Dendritic cell treated with granulocyte-macrophage colony-stimulating factor and Interleukin-4, amounts not matched to agents 40 ng/mL and 50 ng/mL, for 4 days (primary cell): ENCODE results near the gene MICAL3.
A peak's percentile ranks its signal among the peaks of the same experiment; 100 is the strongest.

Experiments
- H3K27ac Mint-ChIP-seq: one replicate; pipeline ENCODE4 v1.8.0; 2022; ENCODE audit warnings: mild to moderate bottlenecking, mixed read lengths
- H3K27me3 Mint-ChIP-seq: one replicate; pipeline ENCODE4 v1.8.0; 2022; ENCODE audit warnings: mild to moderate bottlenecking, mixed read lengths
- H3K36me3 Mint-ChIP-seq: one replicate; pipeline ENCODE4 v1.8.0; 2022; ENCODE audit warnings: low read depth, mixed read lengths
- H3K4me1 Mint-ChIP-seq: one replicate; pipeline ENCODE4 v1.8.0; 2022; ENCODE audit warnings: low read depth, mixed read lengths
- H3K4me3 Mint-ChIP-seq: one replicate; pipeline ENCODE4 v1.8.0; 2022; ENCODE audit warnings: mild to moderate bottlenecking, moderate library complexity, mixed read lengths
- H3K9me3 Mint-ChIP-seq: one replicate; pipeline ENCODE4 v1.8.0; 2022; ENCODE audit warnings: mixed read lengths
- intact Hi-C: fragments of 100-400 bp; cut with micrococcal nuclease; formaldehyde crosslinking; loops from one replicate; pipeline ENCODE4 v1.15.0; 2022

The MICAL3 gene

DNA sequence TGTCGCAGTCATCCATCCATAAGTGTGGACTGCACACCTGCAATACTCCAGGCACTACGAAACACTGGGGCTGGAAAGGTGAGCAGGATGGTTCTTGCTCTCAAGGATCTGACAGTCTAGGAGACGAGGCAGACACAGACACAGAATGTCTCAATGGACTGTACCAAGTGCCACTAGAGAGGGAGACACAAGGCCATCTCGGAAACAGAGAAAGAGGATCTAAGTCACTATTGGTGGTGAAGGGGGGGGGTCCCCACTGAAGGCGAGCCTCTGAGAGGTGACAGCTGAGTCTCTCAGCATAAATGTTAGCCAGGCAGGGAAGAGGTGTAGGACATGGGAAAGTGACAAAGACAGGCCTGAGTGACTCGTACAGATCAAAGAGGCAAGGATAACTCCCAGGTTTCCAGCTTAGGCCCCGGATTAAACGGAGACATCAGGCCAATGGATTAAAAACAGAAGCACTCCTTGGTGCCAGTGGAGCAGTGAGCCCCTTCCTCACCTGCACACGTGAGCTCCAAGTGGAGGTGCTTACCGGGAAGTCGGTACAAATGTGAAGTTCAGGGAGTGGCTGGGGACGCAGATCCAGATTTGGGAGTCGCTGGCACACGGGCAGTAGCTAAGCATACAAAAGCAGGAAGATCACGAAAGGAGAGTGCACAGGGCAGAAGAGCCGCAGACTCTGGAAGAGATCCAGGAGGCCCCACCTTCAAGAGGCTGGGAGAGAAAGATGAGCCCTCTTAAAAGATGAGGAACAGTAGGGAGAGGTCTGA lies 117.2 kb downstream of the MICAL3 start:
- Mint-ChIP-seq H3K9me3 (no peaks in the 10 kb centered on the region), H3K4me1 (no peaks in the 10 kb centered on the region)
- intact Hi-C loops: no loop called here

DNA sequence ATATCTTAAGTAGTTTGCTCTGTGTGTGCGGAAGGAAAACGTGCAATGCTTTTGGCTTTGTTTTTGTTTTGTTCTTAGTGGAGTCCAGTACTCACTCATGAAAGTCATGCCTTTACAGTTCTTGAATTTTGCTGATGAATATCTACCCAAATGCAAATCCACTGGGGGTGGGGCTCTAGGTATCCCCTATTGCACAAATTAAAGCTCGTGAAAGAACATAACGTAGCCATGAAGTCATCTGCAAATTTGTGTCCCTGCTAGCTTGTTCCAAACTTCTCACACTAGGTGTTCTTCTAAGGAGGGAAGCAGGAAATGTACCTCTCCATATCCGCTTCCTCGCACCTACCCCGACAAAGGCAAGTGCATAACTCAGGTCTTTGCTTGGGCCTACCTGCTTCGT lies 118.9 kb downstream of the MICAL3 start:
- no peak overlapping the region for H3K4me3 Mint-ChIP-seq
- intact Hi-C loops: no loop called here
- H3K4me1 Mint-ChIP-seq: no peaks in the 10 kb centered on the region
- no peak overlapping the region for H3K27ac Mint-ChIP-seq
- no peaks in the 10 kb centered on the region for H3K9me3 Mint-ChIP-seq
- H3K27me3 Mint-ChIP-seq: no peaks in the 10 kb centered on the region
- H3K36me3 Mint-ChIP-seq: no peaks in the 10 kb centered on the region

More for the DNA sequence above, 117.2 kb downstream of the MICAL3 start:
- H3K27ac Mint-ChIP-seq: no peak overlapping the region
- no peaks in the 10 kb centered on the region for H3K36me3 Mint-ChIP-seq
- H3K4me3 Mint-ChIP-seq: no peak overlapping the region
- no peaks in the 10 kb centered on the region for H3K27me3 Mint-ChIP-seq

DNA sequence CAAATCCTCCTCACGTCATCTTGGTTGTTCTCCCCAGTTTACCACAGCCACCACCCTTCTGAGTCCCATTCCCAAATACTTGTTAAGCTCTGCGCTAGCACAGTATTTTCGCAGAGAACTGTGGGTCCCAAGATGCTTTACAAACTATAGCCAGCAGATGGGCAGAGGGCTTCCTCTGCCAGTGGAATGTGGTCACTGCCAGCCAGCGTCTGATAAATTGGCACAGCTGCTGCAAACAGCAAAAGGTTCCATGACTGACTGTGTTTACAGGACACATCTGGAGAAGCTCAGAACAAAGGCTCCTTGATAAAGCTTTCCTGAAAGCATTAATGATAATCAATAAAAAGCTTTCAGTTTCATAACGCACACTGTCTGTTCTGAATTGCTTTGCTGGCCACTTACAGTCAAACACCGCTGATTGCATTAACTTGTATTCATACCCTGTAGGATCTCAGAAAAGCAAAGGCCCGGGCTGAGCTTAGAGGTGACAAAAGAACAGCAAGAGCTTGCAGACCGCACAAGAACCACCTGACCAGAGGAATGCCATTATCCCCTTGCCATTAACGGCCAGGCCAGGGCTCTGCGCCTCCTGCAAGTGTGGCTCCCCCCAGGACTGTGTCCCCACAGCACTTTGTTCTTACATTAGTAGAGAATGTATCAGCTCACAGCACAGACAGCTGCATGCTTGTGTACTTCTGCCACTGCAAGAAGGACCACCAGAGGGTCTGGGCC lies 120.6 kb downstream of the MICAL3 start:
- H3K36me3 Mint-ChIP-seq: no peaks in the 10 kb centered on the region
- no peak overlapping the region for H3K4me3 Mint-ChIP-seq
- intact Hi-C loops: no loop called here
- no peaks in the 10 kb centered on the region for H3K4me1 Mint-ChIP-seq
- no peaks in the 10 kb centered on the region for H3K9me3 Mint-ChIP-seq
- H3K27me3 Mint-ChIP-seq: no peaks in the 10 kb centered on the region
- H3K27ac Mint-ChIP-seq: no peak overlapping the region

DNA sequence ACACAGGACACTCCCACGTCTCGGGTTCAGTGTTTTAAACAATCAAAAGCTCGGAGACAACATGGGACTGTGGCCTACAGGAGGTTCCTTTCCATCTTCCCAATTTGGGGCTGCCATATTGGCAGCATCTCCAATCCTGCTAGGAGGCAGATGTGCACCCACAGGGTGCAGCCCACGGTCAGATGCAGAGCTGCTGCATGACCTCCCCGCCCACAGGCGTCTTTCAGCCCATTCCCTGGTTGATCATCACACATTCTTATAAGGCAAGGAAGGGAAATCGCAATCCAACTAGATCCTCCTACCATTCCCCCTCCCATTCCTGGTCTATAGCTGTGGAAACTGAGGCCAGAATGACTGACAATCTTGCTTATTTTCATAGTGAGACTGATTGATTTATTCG lies 121.4 kb downstream of the MICAL3 start:
- Mint-ChIP-seq H3K9me3 (no peaks in the 10 kb centered on the region), H3K36me3 (no peaks in the 10 kb centered on the region), H3K4me1 (no peaks in the 10 kb centered on the region), H3K4me3 (no peak overlapping the region), H3K27me3 (no peaks in the 10 kb centered on the region), H3K27ac (no peak overlapping the region)
- intact Hi-C loops: no loop called here

DNA sequence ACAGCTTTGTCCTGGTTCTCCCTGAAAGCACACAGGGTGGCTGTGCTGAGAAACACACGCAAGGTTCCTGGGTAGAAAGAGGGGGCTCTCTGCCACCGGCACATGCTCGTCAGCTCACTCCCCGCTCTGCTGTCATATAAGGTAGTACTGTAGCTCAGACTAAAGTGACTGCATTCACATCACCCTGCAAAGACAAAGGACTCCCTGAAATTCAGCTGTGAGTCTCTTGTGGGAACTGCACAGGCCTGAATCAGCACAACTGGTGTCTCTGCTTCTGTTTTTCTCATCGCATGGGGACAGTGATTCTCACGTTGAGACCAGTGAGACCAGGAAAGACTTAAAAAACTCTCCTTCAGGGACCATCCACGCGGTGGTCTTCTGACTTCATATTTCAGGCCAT lies 126.0 kb downstream of the MICAL3 start:
- Mint-ChIP-seq H3K27ac (no peak overlapping the region), H3K27me3 (no peaks in the 10 kb centered on the region), H3K9me3 (no peaks in the 10 kb centered on the region), H3K36me3 (peaks cover 2% of the 10 kb centered on the region), H3K4me3 (no peak overlapping the region), H3K4me1 (no peaks in the 10 kb centered on the region)
- intact Hi-C loops: no loop called here

DNA sequence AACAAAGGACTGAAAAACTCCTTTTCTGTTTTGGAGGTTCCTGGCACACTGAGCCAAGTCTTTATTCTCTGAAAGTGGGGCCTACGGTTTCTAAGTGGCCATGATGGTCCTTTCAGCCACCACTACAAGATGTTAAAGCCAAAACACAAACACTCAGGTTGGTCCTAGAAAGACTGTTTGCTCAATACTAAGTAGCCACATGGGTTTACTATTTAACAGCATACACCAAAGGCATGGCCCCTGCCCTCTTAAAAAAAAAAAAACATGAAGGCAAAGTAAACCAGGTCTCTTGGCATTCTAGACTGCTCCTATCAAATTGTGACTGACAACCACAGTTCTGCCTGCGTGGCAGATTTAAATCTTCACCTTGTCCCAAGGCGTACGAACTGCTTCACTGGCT lies 126.5 kb downstream of the MICAL3 start:
- Mint-ChIP-seq H3K27ac (no peak overlapping the region), H3K27me3 (no peaks in the 10 kb centered on the region), H3K9me3 (no peaks in the 10 kb centered on the region), H3K4me3 (no peak overlapping the region), H3K36me3 (peaks cover 8% of the 10 kb centered on the region), H3K4me1 (no peaks in the 10 kb centered on the region)
- intact Hi-C loops: no loop called here

DNA sequence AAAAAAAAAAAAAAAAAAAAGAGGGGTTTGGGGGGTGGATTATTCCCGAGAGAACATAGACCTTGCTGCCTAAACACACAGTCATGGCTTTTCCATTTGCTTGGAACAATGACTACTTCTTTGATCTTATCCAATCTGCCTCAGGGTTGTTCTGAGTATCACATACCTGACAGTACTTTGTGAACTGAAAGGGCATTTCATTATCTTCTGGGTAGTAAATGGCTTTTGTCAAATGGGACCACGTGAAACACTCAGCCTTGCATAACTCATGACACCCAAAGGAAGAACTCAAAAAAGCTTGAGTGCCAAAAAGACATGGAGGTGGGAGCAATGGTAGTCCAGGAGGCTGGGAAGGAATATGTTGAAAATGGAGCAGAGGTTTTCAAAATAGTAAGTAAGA lies 126.9 kb downstream of the MICAL3 start:
- Mint-ChIP-seq H3K27ac (no peak overlapping the region), H3K27me3 (no peaks in the 10 kb centered on the region), H3K4me1 (no peaks in the 10 kb centered on the region), H3K36me3 (peaks cover 8% of the 10 kb centered on the region), H3K9me3 (no peaks in the 10 kb centered on the region), H3K4me3 (no peak overlapping the region)
- intact Hi-C loops: no loop called here

DNA sequence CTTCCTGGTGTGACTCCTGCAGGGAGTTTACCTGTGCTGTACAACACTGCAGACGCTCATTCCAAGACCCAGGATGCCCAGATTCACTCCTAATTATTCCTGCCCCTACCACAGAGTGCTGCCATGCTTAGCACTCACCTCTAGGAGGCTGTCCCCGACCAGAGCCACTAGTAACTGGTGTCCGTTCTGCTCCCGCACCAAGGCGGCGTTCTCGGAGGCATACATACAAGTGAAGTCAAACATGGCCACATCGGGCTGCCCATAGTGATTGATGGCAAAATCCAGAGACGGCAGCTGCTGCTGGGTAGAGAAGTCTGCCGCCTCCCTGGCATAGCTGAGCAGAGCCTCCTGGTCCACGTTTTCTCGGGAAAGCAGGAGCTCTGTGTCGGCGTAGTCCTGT lies 127.8 kb downstream of the MICAL3 start:
- Mint-ChIP-seq H3K4me3 (no peak overlapping the region), H3K9me3 (no peaks in the 10 kb centered on the region), H3K4me1 (no peaks in the 10 kb centered on the region), H3K27ac (no peak overlapping the region), H3K27me3 (no peaks in the 10 kb centered on the region), H3K36me3 (peaks cover 8% of the 10 kb centered on the region)
- intact Hi-C loops: no loop called here

DNA sequence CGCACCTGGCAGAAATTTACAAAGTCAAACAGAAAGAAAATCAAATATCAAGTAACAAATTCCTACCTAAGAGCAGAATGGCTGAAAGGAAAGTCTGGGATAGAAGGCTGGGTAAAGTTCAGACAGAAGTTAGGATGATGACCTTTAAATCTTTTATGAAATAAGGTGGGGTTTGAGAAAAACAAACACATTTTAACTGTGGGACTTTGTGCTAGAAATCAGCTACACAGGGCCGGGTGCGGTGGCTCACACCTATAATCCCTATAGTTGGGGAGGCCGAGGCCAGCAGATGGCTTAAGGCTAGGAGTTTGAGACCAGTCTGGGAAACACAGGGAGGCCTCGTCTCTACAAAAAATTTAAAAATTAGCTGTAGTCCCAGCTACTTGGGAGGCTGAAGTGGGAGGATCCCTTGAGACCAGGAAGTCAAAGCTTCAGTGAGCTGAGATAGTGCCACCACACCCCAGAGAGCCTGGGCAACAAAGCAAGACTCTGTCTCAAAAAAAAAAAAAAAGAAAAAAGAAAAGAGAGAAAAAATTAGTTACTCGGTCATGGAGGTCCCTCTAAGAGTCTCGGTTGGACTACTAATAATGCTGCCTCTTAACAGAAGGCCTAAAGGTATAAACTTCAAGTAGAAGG lies 130.3 kb downstream of the MICAL3 start:
- no peaks in the 10 kb centered on the region for H3K9me3 Mint-ChIP-seq
- intact Hi-C loops: no loop called here
- H3K27me3 Mint-ChIP-seq: no peaks in the 10 kb centered on the region
- H3K27ac Mint-ChIP-seq: no peak overlapping the region
- H3K4me1 Mint-ChIP-seq: no peaks in the 10 kb centered on the region
- H3K36me3 Mint-ChIP-seq: peaks cover 8% of the 10 kb centered on the region
- H3K4me3 Mint-ChIP-seq: no peak overlapping the region

DNA sequence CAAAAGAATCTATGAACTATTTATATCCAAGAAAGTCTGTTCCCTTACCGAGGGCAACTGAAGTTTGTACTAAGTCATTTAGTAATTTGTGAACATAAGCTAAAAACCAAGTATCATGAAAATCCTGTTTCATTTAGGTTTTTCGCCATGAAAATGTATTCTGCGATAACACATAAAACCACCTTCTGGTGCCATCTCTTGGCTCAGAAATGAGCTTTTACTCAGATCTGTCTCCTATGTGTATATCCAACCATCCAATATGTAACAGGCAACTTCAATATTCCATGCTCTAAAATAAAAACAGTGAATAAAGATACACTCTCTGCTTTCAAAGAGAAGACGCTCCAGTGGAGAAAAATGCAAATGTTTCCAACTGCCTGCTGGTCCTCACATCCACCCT lies 132.0 kb downstream of the MICAL3 start:
- intact Hi-C loops: no loop called here
- Mint-ChIP-seq H3K27me3 (no peaks in the 10 kb centered on the region), H3K4me3 (no peak overlapping the region), H3K36me3 (peaks cover 8% of the 10 kb centered on the region), H3K9me3 (no peaks in the 10 kb centered on the region), H3K27ac (no peak overlapping the region), H3K4me1 (peaks cover 8% of the 10 kb centered on the region)

DNA sequence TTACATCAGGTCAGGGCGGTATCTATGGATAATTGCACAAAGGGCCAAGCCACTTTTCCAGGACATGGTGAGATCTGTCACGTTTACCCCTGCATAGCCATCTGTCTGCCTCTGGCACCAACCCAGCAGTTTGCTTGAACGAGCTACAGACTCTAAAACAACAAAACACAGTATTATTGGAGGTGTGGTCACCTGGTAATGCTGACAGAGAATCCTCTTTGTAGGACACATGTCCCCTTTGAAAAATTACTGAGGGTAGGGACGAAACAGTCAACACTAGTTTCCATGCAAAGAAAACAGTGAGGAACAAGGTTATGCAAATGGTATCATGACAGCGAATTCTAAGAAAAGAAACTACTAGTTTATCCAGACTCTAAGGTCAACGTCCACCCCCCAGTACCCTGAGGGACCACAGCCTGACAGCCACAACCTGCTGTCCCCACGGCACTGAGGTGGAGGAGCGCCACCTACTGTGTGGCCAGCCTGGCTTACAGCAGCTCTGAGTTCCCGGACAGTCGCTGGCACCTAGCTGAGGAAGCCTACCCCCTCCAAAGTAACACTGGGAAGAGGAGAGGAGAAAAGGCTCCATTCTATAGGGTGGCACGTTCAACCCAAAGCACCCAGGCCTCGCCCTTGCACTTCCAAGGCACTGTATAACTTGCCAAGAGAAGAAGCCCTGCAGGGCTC lies 132.7 kb downstream of the MICAL3 start:
- no peak overlapping the region for H3K4me3 Mint-ChIP-seq
- peaks cover 8% of the 10 kb centered on the region for H3K36me3 Mint-ChIP-seq
- intact Hi-C loops: no loop called here
- H3K9me3 Mint-ChIP-seq: no peaks in the 10 kb centered on the region
- no peaks in the 10 kb centered on the region for H3K27me3 Mint-ChIP-seq
- H3K4me1 Mint-ChIP-seq: peaks cover 8% of the 10 kb centered on the region
- no peak overlapping the region for H3K27ac Mint-ChIP-seq

DNA sequence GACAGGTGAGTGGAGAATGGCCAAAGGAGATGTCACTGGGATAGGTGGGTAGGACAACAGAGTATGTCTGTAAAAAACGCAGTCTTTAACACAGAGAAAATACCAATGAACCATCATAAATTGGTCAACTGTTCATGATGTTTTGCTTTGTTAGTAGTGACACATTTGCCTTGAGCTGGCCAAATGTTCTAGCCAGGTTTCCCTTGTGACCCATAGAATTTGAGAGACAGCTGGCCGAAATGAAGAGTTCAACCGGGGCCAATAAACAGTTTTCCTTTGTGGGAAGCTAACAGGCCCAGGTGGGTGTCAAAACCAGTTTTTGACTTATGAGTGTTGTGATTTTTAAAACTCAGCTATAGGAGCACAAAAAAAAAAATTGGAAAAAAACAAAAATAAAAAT lies 133.5 kb downstream of the MICAL3 start:
- H3K4me1 Mint-ChIP-seq: peaks cover 8% of the 10 kb centered on the region
- H3K4me3 Mint-ChIP-seq: no peak overlapping the region
- H3K27ac Mint-ChIP-seq: no peak overlapping the region
- peaks cover 11% of the 10 kb centered on the region for H3K36me3 Mint-ChIP-seq
- H3K27me3 Mint-ChIP-seq: no peaks in the 10 kb centered on the region
- intact Hi-C loops: no loop called here
- H3K9me3 Mint-ChIP-seq: no peaks in the 10 kb centered on the region

DNA sequence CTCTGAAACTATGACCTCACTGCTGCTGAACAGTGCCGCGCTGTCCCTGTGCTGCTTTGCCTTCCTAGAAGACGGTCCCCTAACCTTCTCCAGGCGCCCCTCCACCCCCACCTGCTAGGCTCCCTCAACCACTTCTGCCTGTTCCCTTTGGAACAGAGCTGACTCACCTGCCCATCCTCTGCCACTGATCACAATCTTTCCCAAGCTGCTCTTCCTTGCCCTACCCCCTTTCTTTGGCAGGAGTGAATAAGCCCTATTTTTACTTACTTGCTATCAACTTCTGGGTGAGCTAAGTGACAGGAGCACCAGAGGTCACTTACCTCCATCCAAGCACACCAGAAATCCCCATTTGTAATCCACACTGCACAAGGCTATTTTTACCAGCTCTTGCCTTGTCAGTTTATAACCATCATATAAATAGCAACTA lies 134.1 kb downstream of the MICAL3 start:
- no peak overlapping the region for H3K27ac Mint-ChIP-seq
- peaks cover 17% of the 10 kb centered on the region for H3K36me3 Mint-ChIP-seq
- H3K9me3 Mint-ChIP-seq: no peaks in the 10 kb centered on the region
- H3K27me3 Mint-ChIP-seq: no peaks in the 10 kb centered on the region
- intact Hi-C loops: no loop called here
- no peak overlapping the region for H3K4me3 Mint-ChIP-seq
- H3K4me1 Mint-ChIP-seq: peaks cover 8% of the 10 kb centered on the region

DNA sequence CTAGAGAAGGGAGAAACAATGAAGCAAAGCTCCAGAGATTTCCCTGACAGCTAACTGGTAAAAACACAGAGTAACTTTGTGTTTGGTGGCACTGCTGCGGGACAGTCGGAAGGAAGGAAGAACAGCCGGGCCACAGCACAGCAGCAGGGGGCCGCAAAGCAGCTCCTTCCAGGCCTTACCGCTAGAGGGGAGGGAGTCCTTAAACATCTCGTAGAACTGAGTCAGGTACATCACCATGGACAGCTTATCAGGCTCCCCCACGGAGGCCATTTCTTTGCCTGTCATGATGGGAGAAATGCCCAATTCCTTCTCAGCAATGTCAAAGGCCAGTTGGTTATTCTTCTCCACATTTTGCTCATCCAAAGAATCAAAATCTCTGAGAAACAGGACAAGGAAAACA lies 135.5 kb downstream of the MICAL3 start:
- intact Hi-C loops: no loop called here
- Mint-ChIP-seq H3K4me1 (peaks cover 8% of the 10 kb centered on the region), H3K27ac (peak overlapping the region; percentile 45), H3K4me3 (no peak overlapping the region), H3K27me3 (no peaks in the 10 kb centered on the region), H3K9me3 (no peaks in the 10 kb centered on the region), H3K36me3 (peaks cover 21% of the 10 kb centered on the region)
